GM06990 (cell line): ENCODE data around the gene FAM187B.

Source experiments
- DNase-seq: peaks from one replicate; pipeline ENCODE4 v3.0.0-alpha.2; 2011; ENCODE audit not compliant: insufficient read length; ENCODE audit errors: extremely low read depth
- H3K27me3 ChIP-seq: replicated peaks from 2 replicates; pipeline ENCODE4 v1.6.0; 2011; ENCODE audit warnings: low read length; ENCODE audit not compliant: control insufficient read depth, insufficient read depth
- H3K36me3 ChIP-seq: 2 replicates; pipeline ENCODE4 v1.5.1; 2011; ENCODE audit warnings: low read length; ENCODE audit not compliant: control insufficient read depth, insufficient read depth
- H3K4me3 ChIP-seq: replicated peaks from 2 replicates; pipeline ENCODE4 v1.5.1; 2011; ENCODE audit warnings: low read depth, mild to moderate bottlenecking, control low read depth, low read length
- CTCF ChIP-seq: IDR thresholded peaks from 2 replicates; pipeline ENCODE4 v1.5.1; 2011; ENCODE audit warnings: low read length, control low read depth, mild to moderate bottlenecking, inconsistent platforms; ENCODE audit not compliant: insufficient read depth, poor library complexity, severe bottlenecking

FAM187B gene

GRCh38 chr19:35272122-35272719 is 43.7 kb upstream of the FAM187B start:
- Histone ChIP-seq H3K27me3 (no peaks in the 10 kb centered on the region), H3K4me3 (no peak overlapping the region), H3K36me3 (peaks cover 26% of the 10 kb centered on the region)
- DNase-seq = no peak
- no peak for TF ChIP-seq CTCF

GRCh38 chr19:35271546-35271945 is 43.0 kb upstream of the FAM187B start:
- no peak for TF ChIP-seq CTCF
- Histone ChIP-seq H3K36me3 (peaks cover 27% of the 10 kb centered on the region), H3K4me3 (no peak overlapping the region), H3K27me3 (no peaks in the 10 kb centered on the region)
- no peak for DNase-seq

- TF ChIP-seq CTCF = no peak
- peaks cover 27% of the 10 kb centered on the region for H3K36me3 ChIP-seq
- no peak for DNase-seq
- H3K4me3 ChIP-seq = no peak overlapping the region; the same call in 1 of the 2 replicates
- H3K27me3 ChIP-seq = no peaks in the 10 kb centered on the region
Observed at GRCh38 chr19:35270381-35270811, 41.9 kb upstream of the FAM187B start.

- Histone ChIP-seq H3K27me3 (no peaks in the 10 kb centered on the region), H3K36me3 (peaks cover 27% of the 10 kb centered on the region), H3K4me3 (peak overlapping the region; percentile 71)
- TF ChIP-seq CTCF = peak; percentile 61
- peak; percentile 88 for DNase-seq
Observed at GRCh38 chr19:35269438-35270117, 41.0 kb upstream of the FAM187B start.

- DNase-seq = peak; percentile 68
- Histone ChIP-seq H3K27me3 (no peaks in the 10 kb centered on the region), H3K36me3 (peaks cover 23% of the 10 kb centered on the region), H3K4me3 (peak within 1 kb of the TSS; percentile 85)
- no peak for TF ChIP-seq CTCF
Observed at GRCh38 chr19:35268536-35269437, 40.2 kb upstream of the FAM187B start, which contains the start of gene USF2. Gene USF2, plus strand, starts transcription at chr19:35268962. Its CDS starts 140 bp downstream, at chr19:35269102.
